Right ventricle myocardium inferior (tissue), 1 donor: ENCODE results near the gene MAML2. TPM values are rescaled to one million over a fixed set of nuclear protein-coding genes. Genes with fewer than 3 reads are reported as not detected.

ENCODE experiments used
- ATAC-seq: fragments of 200-7000 bp; cut with Tn5 transposase; one replicate; pipeline ENCODE4 v1.9.1; 2020; ENCODE audit warnings: mild to moderate bottlenecking, moderate library complexity
- DNase-seq: peaks from one replicate; pipeline ENCODE4 v3.0.0; 2021; ENCODE audit errors: missing footprints
- intact Hi-C: fragments of 100-400 bp; cut with DNase I; formaldehyde crosslinking; loops from one replicate; pipeline ENCODE4 v1.11.0; 2022
- total RNA-seq: library from RNA; stranded (reverse); fragmentation: NEBNext Ultra II Directional; extraction: Animal tissue kit (Norgen Biotek cat#: 25700); gene quantifications from one replicate; pipeline ENCODE4 v1.2.1, GENCODE V29; 2021
- donor health status: DM: no; HTN: yes; CAD: no; lungs with severe emphysema.

MAML2 gene
- total RNA-seq, 1 donor from 2014 or later, result 5.2 TPM

GRCh38 chr11:96322775-96323641 lies 20.0 kb downstream of the MAML2 start:
- no peak for DNase-seq
- ATAC-seq, result no peak
- intact Hi-C loops, result no loop called here

- no peak for ATAC-seq
- intact Hi-C loops, result no loop called here
- DNase-seq, result no peak
Measured at GRCh38 chr11:96321091-96321490, 21.9 kb downstream of the MAML2 start.

GRCh38 chr11:96319898-96320656 lies 22.9 kb downstream of the MAML2 start:
- intact Hi-C loops, result no loop called here
- no peak for DNase-seq
- no peak for ATAC-seq

GRCh38 chr11:96318850-96319249 lies 24.1 kb downstream of the MAML2 start:
- DNase-seq (no peak), ATAC-seq (no peak)
- intact Hi-C loops, result no loop called here

- DNase-seq (no peak), ATAC-seq (no peak)
- intact Hi-C loops, result no loop called here
Measured at GRCh38 chr11:96318399-96318798, 24.6 kb downstream of the MAML2 start.

GRCh38 chr11:96317985-96318384 lies 25.0 kb downstream of the MAML2 start:
- no peak for DNase-seq
- no peak for ATAC-seq
- intact Hi-C loops, result no loop called here

- intact Hi-C loops, result no loop called here
- DNase-seq, result no peak
- no peak for ATAC-seq
Measured at GRCh38 chr11:96317571-96317970, 25.4 kb downstream of the MAML2 start.

- ATAC-seq, result no peak
- DNase-seq, result no peak
- intact Hi-C loops, result no loop called here
Measured at GRCh38 chr11:96316869-96317268, 26.1 kb downstream of the MAML2 start.

- ATAC-seq (no peak), DNase-seq (no peak)
- intact Hi-C loops, result loop anchor here (2.0 kb wide), 1 partner anchor 27 kb away; the partner anchor contains the start of gene MAML2
Measured at GRCh38 chr11:96315476-96315875, 27.5 kb downstream of the MAML2 start.

- no peak for DNase-seq
- intact Hi-C loops, result loop anchor here (2.0 kb wide), 1 partner anchor 28 kb away; the partner anchor contains the start of gene MAML2
Measured at GRCh38 chr11:96314326-96315020, 28.5 kb downstream of the MAML2 start.

GRCh38 chr11:96313163-96313562 lies 29.8 kb downstream of the MAML2 start:
- ATAC-seq, result no peak
- DNase-seq, result no peak
- intact Hi-C loops, result no loop called here

More at GRCh38 chr11:96314326-96315020, 28.5 kb downstream of the MAML2 start:
- ATAC-seq, result peak; percentile 56

GRCh38 chr11:96311120-96311568 lies 31.9 kb downstream of the MAML2 start:
- intact Hi-C loops, result no loop called here
- no peak for DNase-seq

GRCh38 chr11:96310236-96310635 lies 32.8 kb downstream of the MAML2 start:
- DNase-seq (no peak), ATAC-seq (no peak)
- intact Hi-C loops, result no loop called here

More at GRCh38 chr11:96311120-96311568, 31.9 kb downstream of the MAML2 start:
- no peak for ATAC-seq

GRCh38 chr11:96309643-96310017 lies 33.4 kb downstream of the MAML2 start:
- intact Hi-C loops, result loop anchor here (5.0 kb wide), 1 partner anchor 57 kb away; no protein-coding TSS in a partner anchor

GRCh38 chr11:96309016-96309642 lies 33.9 kb downstream of the MAML2 start:
- intact Hi-C loops, result loop anchor here (5.0 kb wide), 1 partner anchor 57 kb away; no protein-coding TSS in a partner anchor
- no peak for ATAC-seq
- no peak for DNase-seq

More at GRCh38 chr11:96309643-96310017, 33.4 kb downstream of the MAML2 start:
- no peak for ATAC-seq
- DNase-seq, result no peak

- intact Hi-C loops, result loop anchor here (5.0 kb wide), 1 partner anchor 55 kb away; no protein-coding TSS in a partner anchor
- DNase-seq, result no peak
- no peak for ATAC-seq
Measured at GRCh38 chr11:96307776-96308140, 35.2 kb downstream of the MAML2 start.

- intact Hi-C loops, result loop anchor here (5.0 kb wide), 1 partner anchor 55 kb away; no protein-coding TSS in a partner anchor
- DNase-seq, result peak; percentile 66
- ATAC-seq, result peak; percentile 96
Measured at GRCh38 chr11:96306933-96307775, 35.8 kb downstream of the MAML2 start.

GRCh38 chr11:96306600-96306932 lies 36.4 kb downstream of the MAML2 start:
- ATAC-seq (no peak), DNase-seq (no peak)
- intact Hi-C loops, result loop anchor here (5.0 kb wide), 1 partner anchor 54 kb away; no protein-coding TSS in a partner anchor
